ENCODE measurements around the gene HBB. TPM values are rescaled to one million over a fixed set of nuclear protein-coding genes. Genes with fewer than 3 reads are reported as not detected.

Gene HBB
- total and polyA plus RNA-seq, 8 donors: 2.9 to 1,619 (median 14.1) TPM

DNA sequence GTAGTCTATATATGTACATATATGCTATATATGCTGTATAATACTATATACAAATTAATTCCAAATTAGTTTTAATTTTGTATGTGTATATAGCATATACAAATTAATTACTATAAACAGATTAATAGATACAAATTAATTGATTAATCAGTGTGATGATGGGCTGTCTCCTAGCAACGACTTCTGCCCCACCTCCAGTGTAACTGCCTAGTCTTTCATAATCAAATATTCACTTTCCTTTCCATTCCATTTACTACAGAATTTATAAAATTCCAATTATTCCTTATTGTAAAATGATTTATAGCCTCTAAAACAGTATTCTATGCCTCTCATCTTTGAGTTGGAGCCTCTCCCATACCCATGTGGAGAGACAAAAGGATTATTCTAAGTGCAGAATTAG lies 6.4 kb upstream of the HBB start:
- DNase-seq: no peak
- WGBS, 5 donors: 78 to 86% (median 84%) methylated on average over 1 of the region's 1 CpG
- intact Hi-C loops (cut with DNase I; ENCODE audit: low total_unique reads): no loop called here
- no peak overlapping the region for H3K27ac ChIP-seq
- H3K4me1 ChIP-seq: no peaks in the 10 kb centered on the region
- H3K4me3 ChIP-seq: no peak overlapping the region
- no peaks in the 10 kb centered on the region for H3K9me3 ChIP-seq
- no peaks in the 10 kb centered on the region for H3K36me3 ChIP-seq
- TF ChIP-seq POLR2AphosphoS5 (IDR thresholded peaks at IDR 0.05) (no peak), POLR2A (IDR thresholded peaks at IDR 0.05) (no peak), EP300 (IDR thresholded peaks at IDR 0.05) (no peak)
- TF ChIP-seq, protein P1, sequence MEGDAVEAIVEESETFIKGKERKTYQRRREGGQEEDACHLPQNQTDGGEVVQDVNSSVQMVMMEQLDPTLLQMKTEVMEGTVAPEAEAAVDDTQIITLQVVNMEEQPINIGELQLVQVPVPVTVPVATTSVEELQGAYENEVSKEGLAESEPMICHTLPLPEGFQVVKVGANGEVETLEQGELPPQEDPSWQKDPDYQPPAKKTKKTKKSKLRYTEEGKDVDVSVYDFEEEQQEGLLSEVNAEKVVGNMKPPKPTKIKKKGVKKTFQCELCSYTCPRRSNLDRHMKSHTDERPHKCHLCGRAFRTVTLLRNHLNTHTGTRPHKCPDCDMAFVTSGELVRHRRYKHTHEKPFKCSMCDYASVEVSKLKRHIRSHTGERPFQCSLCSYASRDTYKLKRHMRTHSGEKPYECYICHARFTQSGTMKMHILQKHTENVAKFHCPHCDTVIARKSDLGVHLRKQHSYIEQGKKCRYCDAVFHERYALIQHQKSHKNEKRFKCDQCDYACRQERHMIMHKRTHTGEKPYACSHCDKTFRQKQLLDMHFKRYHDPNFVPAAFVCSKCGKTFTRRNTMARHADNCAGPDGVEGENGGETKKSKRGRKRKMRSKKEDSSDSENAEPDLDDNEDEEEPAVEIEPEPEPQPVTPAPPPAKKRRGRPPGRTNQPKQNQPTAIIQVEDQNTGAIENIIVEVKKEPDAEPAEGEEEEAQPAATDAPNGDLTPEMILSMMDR (IDR thresholded peaks at IDR 0.05): no peak
- H3K27me3 ChIP-seq: no peaks in the 10 kb centered on the region

DNA sequence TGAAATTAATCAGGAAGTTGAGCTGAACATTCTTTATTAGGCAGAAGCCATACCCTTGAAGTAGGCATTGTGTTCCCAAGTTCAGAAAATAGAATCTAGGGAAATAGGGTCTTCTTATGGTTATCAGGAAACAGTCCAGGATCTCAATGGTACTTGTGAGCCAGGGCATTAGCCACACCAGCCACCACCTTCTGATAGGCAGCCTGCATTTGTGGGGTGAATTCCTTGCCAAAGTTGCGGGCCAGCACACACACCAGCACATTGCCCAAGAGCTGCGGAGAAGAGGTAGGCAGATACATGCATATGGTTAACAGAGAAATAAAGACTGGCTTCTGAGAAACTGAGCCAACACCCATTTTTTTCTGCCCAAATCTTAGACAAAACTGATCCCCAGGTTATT lies 6.0 kb upstream of the HBB start:
- H3K27ac ChIP-seq: no peak overlapping the region
- H3K9me3 ChIP-seq: no peaks in the 10 kb centered on the region
- no peaks in the 10 kb centered on the region for H3K4me1 ChIP-seq
- 90 to 100% (median 96%) methylated on average over 2 of the region's 2 CpGs for WGBS, 5 donors
- no peaks in the 10 kb centered on the region for H3K36me3 ChIP-seq
- no peak overlapping the region for H3K4me3 ChIP-seq
- H3K27me3 ChIP-seq: no peaks in the 10 kb centered on the region
- no peak for DNase-seq
- intact Hi-C loops (cut with DNase I; ENCODE audit: low total_unique reads): no loop called here
- no peak for TF ChIP-seq POLR2A (IDR thresholded peaks at IDR 0.05)
- no peak for TF ChIP-seq EP300 (IDR thresholded peaks at IDR 0.05)
- TF ChIP-seq POLR2AphosphoS5 (IDR thresholded peaks at IDR 0.05): no peak
- TF ChIP-seq, protein P1 (IDR thresholded peaks at IDR 0.05): no peak

DNA sequence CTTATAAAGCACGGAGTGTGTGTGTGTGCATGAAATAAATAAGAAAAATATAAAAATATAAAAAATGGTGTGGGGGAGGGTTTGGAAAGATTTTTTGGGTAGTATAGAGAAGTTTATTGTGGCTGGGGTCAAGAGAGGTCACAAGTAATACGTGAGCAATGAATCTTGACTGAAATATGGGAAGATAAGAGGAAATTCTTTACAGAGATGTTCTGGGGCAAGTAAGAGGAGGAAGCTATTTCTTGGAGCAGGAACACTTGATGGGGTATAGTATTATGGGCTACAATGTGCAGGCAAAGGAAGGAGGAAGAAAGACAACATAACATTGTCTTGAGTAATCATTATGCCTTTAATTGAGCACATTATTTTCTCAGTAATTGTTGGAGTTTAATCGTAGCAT lies 5.3 kb upstream of the HBB start:
- no peak overlapping the region for H3K27ac ChIP-seq
- no peaks in the 10 kb centered on the region for H3K9me3 ChIP-seq
- intact Hi-C loops (cut with DNase I; ENCODE audit: low total_unique reads): no loop called here
- 65 to 75% (median 68%) methylated on average over 3 of the region's 3 CpGs for WGBS, 5 donors
- no peak overlapping the region for H3K4me3 ChIP-seq
- TF ChIP-seq EP300 (IDR thresholded peaks at IDR 0.05) (no peak), POLR2AphosphoS5 (IDR thresholded peaks at IDR 0.05) (no peak), POLR2A (IDR thresholded peaks at IDR 0.05) (no peak)
- TF ChIP-seq, protein P1 (IDR thresholded peaks at IDR 0.05): no peak
- no peaks in the 10 kb centered on the region for H3K4me1 ChIP-seq
- H3K36me3 ChIP-seq: no peaks in the 10 kb centered on the region
- no peaks in the 10 kb centered on the region for H3K27me3 ChIP-seq
- DNase-seq: no peak

DNA sequence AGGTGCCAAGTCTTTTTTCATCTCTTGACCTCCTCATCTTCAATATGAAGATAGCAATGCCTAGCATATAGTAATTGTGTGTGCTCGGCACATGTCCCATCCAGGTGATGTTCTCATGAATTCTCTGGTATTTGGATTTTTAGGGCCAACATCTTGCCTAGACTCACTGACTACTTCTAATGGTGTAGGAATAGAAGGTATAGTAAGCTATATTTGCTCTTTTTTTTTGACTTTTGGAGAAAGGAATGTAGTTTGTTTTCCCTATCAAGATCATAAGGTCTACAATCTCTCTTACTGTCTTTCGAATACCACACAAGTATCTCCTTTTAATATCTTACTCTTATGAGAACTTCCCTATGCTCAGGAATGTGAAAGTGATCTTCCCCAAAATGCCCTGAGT lies 4.2 kb upstream of the HBB start:
- Histone ChIP-seq H3K9me3 (no peaks in the 10 kb centered on the region), H3K36me3 (no peaks in the 10 kb centered on the region), H3K4me3 (no peak overlapping the region), H3K4me1 (no peaks in the 10 kb centered on the region), H3K27me3 (no peaks in the 10 kb centered on the region), H3K27ac (no peak overlapping the region)
- intact Hi-C loops (cut with DNase I; ENCODE audit: low total_unique reads): no loop called here
- WGBS, 5 donors: 74 to 87% (median 84%) methylated on average over 2 of the region's 2 CpGs
- TF ChIP-seq POLR2AphosphoS5 (IDR thresholded peaks at IDR 0.05): no peak
- no peak for TF ChIP-seq EP300 (IDR thresholded peaks at IDR 0.05)
- no peak for TF ChIP-seq POLR2A (IDR thresholded peaks at IDR 0.05)
- TF ChIP-seq, protein P1 (IDR thresholded peaks at IDR 0.05): no peak
- no peak for DNase-seq

All from stomach (tissue), 9 donors.